Type B pancreatic cell (in vitro differentiated cells): ENCODE results near the gene TTC22. TPM values are rescaled to one million over a fixed set of nuclear protein-coding genes. Genes with fewer than 3 reads are reported as not detected.

Experiments
- DNase-seq: peaks from one replicate; pipeline ENCODE4 v3.0.0; 2021; ENCODE audit warnings: mixed read lengths; ENCODE audit not compliant: unreplicated experiment; ENCODE audit errors: extremely low spot score
- H3K27ac Mint-ChIP-seq: 2 replicates; pipeline ENCODE4 v1.8.0; 2021; ENCODE audit warnings: mild to moderate bottlenecking, mixed read lengths
- H3K27me3 Mint-ChIP-seq: 2 replicates; pipeline ENCODE4 v1.8.0; 2021; ENCODE audit warnings: mixed read lengths
- H3K36me3 Mint-ChIP-seq: 2 replicates; pipeline ENCODE4 v1.8.0; 2021; ENCODE audit warnings: mixed read lengths
- H3K4me1 Mint-ChIP-seq: one replicate; pipeline ENCODE4 v1.8.0; 2021; ENCODE audit warnings: mixed read lengths; ENCODE audit not compliant: unreplicated experiment
- H3K4me3 Mint-ChIP-seq: 2 replicates; pipeline ENCODE4 v1.8.0; 2021; ENCODE audit warnings: mild to moderate bottlenecking, mixed read lengths
- H3K9me3 Mint-ChIP-seq: 2 replicates; pipeline ENCODE4 v1.8.0; 2021; ENCODE audit warnings: mixed read lengths
- long read RNA-seq: library from polyadenylated mRNA; unstranded; transcript quantifications from one replicate; pipeline ENCODE4 v2.0.0, GENCODE V29; 2020
- total RNA-seq: library from RNA; stranded (reverse); gene quantifications from 2 replicates; pipeline ENCODE4 v1.2.1, GENCODE V29; 2021; ENCODE audit warnings: low replicate concordance
- TF ChIP-seq, protein P1 (sequence below): fragments of 200-600 bp; sonication (generic); conservative IDR thresholded peaks from 2 replicates; pipeline ENCODE4 v1.5.0; 2021; ENCODE audit warnings: antibody characterized with exemption, mild to moderate bottlenecking

Gene TTC22
- total RNA-seq = 7.0 and 12.4 TPM in 2 replicates
- long read RNA-seq = 0 reads

DNA sequence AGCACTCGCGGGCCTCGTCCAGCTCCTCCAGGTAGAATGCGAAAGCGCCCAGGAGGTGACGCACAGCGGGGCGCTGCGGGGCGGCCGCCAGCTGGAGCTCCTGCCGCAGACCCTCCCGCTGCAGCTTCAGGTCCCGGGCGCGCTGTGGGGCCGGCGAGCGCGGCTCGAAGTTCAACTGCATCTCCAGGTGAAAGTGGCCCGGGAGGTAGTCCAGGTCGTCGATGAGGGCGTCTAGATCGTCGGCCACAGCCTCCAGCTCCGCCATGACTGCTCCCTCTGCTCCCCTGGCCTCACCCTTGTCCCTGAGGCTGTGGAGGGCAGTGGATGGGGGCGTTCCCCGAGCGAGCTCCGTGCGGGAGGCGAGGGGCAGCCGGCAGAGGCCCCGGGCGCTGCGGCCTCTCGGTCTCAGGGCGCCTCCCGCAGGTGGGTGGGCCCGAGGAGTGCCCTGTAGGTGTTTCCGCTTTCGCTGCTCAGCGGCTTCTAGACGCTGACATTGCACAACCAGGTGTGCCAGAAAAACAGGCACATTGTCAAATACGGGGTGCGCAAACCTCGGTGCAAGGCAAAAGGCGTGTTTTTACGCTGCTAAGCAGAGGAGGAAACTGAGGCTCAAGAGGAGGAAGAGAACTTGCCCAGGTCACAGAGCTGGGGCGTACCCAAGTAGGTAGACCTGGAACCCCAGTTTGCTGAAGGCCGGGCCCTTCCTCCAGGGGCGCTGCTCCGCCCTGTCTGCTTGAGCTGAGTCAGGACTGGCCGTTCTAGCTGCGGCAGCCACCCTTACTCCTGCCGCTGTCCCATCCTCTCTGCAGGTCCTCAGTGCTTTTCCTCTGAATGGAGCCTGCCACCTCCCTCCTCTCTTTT lies at the start of gene TTC22:
Gene TTC22, minus strand, starts transcription at position 425 of the 861 bp plus-strand sequence. Its CDS starts 160 bp downstream, at position 265.
- Mint-ChIP-seq H3K4me3 (peak within 1 kb of the TSS; percentile 79), H3K9me3 (no peaks in the 10 kb centered on the region), H3K36me3 (no peaks in the 10 kb centered on the region), H3K27me3 (peaks cover 17% of the 10 kb centered on the region), H3K27ac (peak within 1 kb of the TSS; percentile 77), H3K4me1 (peaks cover 5% of the 10 kb centered on the region)
- no peak for DNase-seq
- TF ChIP-seq, protein P1, sequence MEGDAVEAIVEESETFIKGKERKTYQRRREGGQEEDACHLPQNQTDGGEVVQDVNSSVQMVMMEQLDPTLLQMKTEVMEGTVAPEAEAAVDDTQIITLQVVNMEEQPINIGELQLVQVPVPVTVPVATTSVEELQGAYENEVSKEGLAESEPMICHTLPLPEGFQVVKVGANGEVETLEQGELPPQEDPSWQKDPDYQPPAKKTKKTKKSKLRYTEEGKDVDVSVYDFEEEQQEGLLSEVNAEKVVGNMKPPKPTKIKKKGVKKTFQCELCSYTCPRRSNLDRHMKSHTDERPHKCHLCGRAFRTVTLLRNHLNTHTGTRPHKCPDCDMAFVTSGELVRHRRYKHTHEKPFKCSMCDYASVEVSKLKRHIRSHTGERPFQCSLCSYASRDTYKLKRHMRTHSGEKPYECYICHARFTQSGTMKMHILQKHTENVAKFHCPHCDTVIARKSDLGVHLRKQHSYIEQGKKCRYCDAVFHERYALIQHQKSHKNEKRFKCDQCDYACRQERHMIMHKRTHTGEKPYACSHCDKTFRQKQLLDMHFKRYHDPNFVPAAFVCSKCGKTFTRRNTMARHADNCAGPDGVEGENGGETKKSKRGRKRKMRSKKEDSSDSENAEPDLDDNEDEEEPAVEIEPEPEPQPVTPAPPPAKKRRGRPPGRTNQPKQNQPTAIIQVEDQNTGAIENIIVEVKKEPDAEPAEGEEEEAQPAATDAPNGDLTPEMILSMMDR = peak; percentile 29

DNA sequence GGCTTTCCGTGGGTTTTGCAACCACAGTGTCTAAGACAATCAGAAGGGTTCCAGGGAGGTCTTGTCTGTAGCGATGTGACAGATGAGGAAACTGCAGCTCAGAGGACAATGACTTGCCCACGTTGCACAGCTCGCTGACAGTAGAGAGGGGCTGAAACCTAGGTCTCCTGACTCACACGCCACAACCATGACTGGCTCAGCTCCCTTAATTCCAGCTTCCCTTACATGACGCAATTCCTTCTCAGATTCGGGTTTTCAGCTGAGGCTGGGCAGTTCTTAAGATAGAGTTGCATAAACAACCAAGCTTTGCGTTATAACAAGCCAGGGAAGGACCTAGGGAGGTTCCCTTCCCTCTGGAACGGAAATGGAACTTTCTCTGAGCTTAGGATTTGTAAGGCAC lies 49.6 kb upstream of the TTC22 start:
- DNase-seq = no peak
- TF ChIP-seq, protein P1 = no peak
- Mint-ChIP-seq H3K27me3 (no peaks in the 10 kb centered on the region), H3K4me3 (no peak overlapping the region), H3K36me3 (peaks cover 11% of the 10 kb centered on the region), H3K27ac (no peak overlapping the region), H3K9me3 (no peaks in the 10 kb centered on the region), H3K4me1 (no peaks in the 10 kb centered on the region)

DNA sequence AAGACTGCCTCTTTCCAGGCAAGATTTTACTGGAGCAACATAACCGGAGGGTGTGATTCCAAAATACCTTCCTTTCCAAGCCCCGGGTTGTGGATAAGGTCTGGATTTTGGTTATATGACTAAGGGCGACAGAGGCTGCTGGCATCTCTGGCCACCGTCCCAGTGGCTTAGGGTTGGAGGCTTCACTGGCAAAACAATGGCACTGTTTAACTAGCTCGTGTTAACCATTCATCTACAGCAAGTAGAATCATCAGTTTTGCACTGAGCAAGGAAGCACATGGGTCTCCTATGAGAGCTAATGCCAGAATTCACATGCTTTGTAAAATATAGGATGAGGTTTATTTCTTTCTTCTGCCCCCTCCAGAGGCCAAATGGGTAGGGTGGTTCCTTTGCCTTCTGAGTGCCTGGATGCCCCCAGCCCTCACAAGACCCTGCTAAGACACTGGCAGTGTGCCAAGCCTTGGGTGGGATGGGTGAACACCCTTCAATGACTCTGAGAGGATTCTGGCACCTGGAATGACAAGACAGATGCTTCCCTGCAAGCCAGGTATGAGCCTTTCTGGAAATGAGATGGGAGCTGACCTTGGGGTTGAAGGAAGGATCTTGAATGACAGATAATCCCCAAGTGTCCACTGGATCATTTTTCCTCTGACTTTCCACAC lies 49.1 kb upstream of the TTC22 start:
- peaks cover 11% of the 10 kb centered on the region for H3K36me3 Mint-ChIP-seq
- no peak overlapping the region for H3K27ac Mint-ChIP-seq
- no peaks in the 10 kb centered on the region for H3K9me3 Mint-ChIP-seq
- DNase-seq = no peak
- H3K4me1 Mint-ChIP-seq = no peaks in the 10 kb centered on the region
- H3K27me3 Mint-ChIP-seq = no peaks in the 10 kb centered on the region
- TF ChIP-seq, protein P1 = no peak
- H3K4me3 Mint-ChIP-seq = no peak overlapping the region

DNA sequence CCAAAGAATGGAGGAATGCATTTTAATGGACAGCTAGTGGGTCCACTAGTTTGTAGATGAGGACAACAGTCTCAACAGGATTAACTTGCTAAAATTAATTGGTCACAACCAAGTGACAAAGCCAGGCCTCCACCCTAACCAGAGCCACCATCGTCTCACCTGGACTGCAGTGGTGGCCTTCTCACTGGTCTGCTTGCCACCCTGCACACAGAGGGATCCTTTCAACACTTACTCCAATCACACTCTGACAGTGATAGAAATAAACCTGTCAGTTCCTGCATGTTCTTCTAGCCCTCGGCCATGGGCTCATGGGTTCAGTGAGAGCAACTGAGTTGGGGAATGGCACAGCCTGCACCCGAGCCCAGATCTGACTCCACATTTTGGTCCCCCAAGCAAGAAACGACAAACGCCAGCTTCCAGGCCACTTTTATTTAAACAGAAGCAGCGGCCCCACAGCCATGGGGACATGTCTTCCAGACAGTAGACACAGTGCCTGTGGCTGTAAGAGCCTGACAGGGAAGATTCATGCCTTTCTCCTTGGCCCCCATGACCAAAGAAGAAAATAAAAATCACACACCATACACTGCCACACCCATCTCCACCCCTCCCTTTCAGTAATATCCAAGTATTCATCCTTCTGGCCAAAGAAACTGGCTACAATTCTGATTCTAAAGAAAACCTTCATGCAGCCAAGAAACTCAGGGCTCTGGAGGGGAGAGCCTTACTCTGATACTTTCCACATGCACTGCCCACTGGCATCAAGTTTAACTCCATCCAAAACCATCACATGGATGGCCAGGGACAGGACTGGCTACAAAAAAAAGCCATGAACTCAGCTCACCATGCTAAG lies 48.3 kb upstream of the TTC22 start:
- TF ChIP-seq, protein P1 = no peak
- H3K4me3 Mint-ChIP-seq = no peak overlapping the region
- no peaks in the 10 kb centered on the region for H3K27me3 Mint-ChIP-seq
- H3K9me3 Mint-ChIP-seq = no peaks in the 10 kb centered on the region
- H3K27ac Mint-ChIP-seq = no peak overlapping the region
- DNase-seq = no peak
- no peaks in the 10 kb centered on the region for H3K4me1 Mint-ChIP-seq
- H3K36me3 Mint-ChIP-seq = peaks cover 11% of the 10 kb centered on the region

DNA sequence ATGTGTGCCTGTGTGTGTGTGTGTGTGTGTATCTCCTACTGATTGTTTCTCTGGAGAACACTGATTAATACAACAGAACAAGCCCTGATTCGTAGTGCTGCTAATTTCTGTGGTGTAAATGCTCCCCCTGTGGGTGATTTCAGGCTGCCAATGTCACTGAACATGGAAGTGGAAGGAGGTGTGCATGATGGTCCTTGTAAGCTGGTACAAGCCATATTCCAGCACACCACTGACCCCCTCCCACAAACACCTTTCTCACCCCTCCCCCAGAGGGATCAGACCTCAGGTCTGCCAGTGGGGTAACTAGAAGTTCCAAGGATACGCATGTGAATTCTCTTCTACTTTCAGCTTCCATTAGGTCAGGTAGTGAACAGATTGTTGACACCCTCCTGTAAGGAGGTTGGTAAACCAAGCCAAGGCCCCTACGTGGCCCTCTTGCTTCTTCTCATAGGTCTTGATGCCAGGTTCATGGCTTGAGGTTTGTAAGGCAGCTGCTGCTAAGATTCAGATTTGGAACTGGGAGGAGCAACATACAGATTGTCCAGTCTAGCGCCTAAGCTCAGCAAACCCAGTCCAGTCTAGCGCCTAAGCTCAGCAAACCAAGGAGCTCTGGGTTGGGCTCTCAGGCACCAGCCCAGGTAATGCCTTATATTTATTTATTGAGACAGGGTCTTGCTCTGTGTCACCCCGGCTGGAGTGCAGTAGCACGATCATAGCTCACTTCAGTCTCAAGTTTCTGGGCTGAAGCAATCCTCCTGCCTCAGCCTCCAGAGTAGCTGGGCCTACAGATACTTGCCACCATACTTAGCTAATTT lies 47.2 kb upstream of the TTC22 start:
- no peak overlapping the region for H3K27ac Mint-ChIP-seq
- H3K4me3 Mint-ChIP-seq = no peak overlapping the region
- no peaks in the 10 kb centered on the region for H3K4me1 Mint-ChIP-seq
- H3K36me3 Mint-ChIP-seq = peaks cover 11% of the 10 kb centered on the region
- DNase-seq = no peak
- no peaks in the 10 kb centered on the region for H3K9me3 Mint-ChIP-seq
- TF ChIP-seq, protein P1 = no peak
- H3K27me3 Mint-ChIP-seq = no peaks in the 10 kb centered on the region
